Lower lobe of right lung (tissue), 2 donors: ENCODE measurements around the gene UBQLN1. TPM values are rescaled to one million over a fixed set of nuclear protein-coding genes. Genes with fewer than 3 reads are reported as not detected.
"Not testable (repeated sequence)": the region's sequence is repeated elsewhere in the genome, so short reads cannot be mapped to it uniquely, and the experiment has no call there.

Experiments
- ATAC-seq, 2 donors: fragments of 200-7000 bp; cut with Tn5 transposase; one replicate each; pipeline ENCODE4 v1.9.1; 2020 to 2022; ENCODE audit warnings: mild to moderate bottlenecking in 2 of 2, moderate library complexity in 2 of 2
- DNase-seq: peaks from one replicate; pipeline ENCODE4 v3.0.0-alpha.2; 2020
- H3K27ac ChIP-seq: fragments of 200-600 bp; one replicate; pipeline ENCODE4 v1.8.0; 2022
- H3K27me3 ChIP-seq: fragments of 200-600 bp; one replicate; pipeline ENCODE4 v1.8.0; 2022; ENCODE audit warnings: low read depth
- H3K36me3 ChIP-seq: fragments of 200-600 bp; one replicate; pipeline ENCODE4 v1.8.0; 2022; ENCODE audit warnings: mild to moderate bottlenecking
- H3K4me1 ChIP-seq: fragments of 200-600 bp; one replicate; pipeline ENCODE4 v1.8.0; 2022
- H3K4me3 ChIP-seq: fragments of 200-600 bp; one replicate; pipeline ENCODE4 v1.8.0; 2022; ENCODE audit warnings: mild to moderate bottlenecking
- H3K9me3 ChIP-seq: fragments of 200-600 bp; one replicate; pipeline ENCODE4 v1.8.0; 2022
- intact Hi-C: fragments of 100-400 bp; cut with DNase I; formaldehyde crosslinking; loops from one replicate; pipeline ENCODE4 v1.11.0; 2022
- total RNA-seq: library from RNA; stranded (reverse); fragmentation: NEBNext Ultra II Directional; extraction: Animal tissue kit (Norgen Biotek cat#: 25700); gene quantifications from one replicate; pipeline ENCODE4 v1.2.1, GENCODE V29; 2021
- TF ChIP-seq, protein P1 (sequence below): fragments of 200-600 bp; IDR thresholded peaks from one replicate; pipeline ENCODE4 v1.8.0; 2022; ENCODE audit warnings: antibody characterized with exemption, mild to moderate bottlenecking
- donor health status: DM: no; HTN: yes; CAD: no; lungs with severe emphysema.

Gene UBQLN1
- total RNA-seq, 1 donor from 2014 or later = 88.4 TPM

DNA sequence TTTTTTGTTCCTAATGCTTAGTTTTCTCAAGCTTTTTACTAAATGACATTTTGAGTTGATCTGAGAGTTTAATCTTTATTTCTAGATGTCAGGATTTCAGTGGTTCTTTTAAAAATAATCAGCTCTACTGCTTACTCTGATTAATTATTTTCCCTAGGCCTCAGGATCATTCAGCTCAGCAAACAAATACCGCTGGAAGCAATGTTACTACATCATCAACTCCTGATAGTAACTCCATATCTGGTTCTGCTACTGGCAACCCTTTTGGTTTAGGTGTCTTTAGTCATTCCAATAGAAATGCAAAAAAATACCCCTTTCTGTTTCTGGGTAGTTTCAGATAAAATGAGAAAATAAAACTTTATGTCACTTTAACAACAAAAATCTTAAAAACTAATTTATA, 90.5 kb downstream of the UBQLN1 start:
- Histone ChIP-seq H3K9me3 (no peaks in the 10 kb centered on the region), H3K4me1 (no peaks in the 10 kb centered on the region), H3K36me3 (no peaks in the 10 kb centered on the region), H3K27ac (no peak overlapping the region), H3K4me3 (no peak overlapping the region), H3K27me3 (no peaks in the 10 kb centered on the region)
- no peak for DNase-seq
- TF ChIP-seq, protein P1, sequence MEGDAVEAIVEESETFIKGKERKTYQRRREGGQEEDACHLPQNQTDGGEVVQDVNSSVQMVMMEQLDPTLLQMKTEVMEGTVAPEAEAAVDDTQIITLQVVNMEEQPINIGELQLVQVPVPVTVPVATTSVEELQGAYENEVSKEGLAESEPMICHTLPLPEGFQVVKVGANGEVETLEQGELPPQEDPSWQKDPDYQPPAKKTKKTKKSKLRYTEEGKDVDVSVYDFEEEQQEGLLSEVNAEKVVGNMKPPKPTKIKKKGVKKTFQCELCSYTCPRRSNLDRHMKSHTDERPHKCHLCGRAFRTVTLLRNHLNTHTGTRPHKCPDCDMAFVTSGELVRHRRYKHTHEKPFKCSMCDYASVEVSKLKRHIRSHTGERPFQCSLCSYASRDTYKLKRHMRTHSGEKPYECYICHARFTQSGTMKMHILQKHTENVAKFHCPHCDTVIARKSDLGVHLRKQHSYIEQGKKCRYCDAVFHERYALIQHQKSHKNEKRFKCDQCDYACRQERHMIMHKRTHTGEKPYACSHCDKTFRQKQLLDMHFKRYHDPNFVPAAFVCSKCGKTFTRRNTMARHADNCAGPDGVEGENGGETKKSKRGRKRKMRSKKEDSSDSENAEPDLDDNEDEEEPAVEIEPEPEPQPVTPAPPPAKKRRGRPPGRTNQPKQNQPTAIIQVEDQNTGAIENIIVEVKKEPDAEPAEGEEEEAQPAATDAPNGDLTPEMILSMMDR = no peak
- ATAC-seq = no peak
- intact Hi-C loops = no loop called here

- H3K4me1 ChIP-seq, H3K4me3 ChIP-seq, H3K27ac ChIP-seq, DNase-seq, ATAC-seq, H3K27me3 ChIP-seq, H3K9me3 ChIP-seq, H3K36me3 ChIP-seq, intact Hi-C loops: not testable (repeated sequence)
These were observed 94.5 kb downstream of the UBQLN1 start for GRCh38 chr9:83613298-83613697.

Other genes with a start within 250 kb of the UBQLN1 start
- gene FRMD3, start 169.6 kb downstream of the UBQLN1 start, total RNA-seq = 9.7 TPM
- gene IDNK, start 84.8 kb downstream of the UBQLN1 start, total RNA-seq = 4.2 TPM
- 5.8 TPM for gene GKAP1, start 109.8 kb upstream of the UBQLN1 start, total RNA-seq
- gene KIF27, start 213.5 kb upstream of the UBQLN1 start, total RNA-seq = 10.4 TPM